Panc1 (cell line): ENCODE data around the gene CALD1. TPM values are rescaled to one million over a fixed set of nuclear protein-coding genes. Genes with fewer than 3 reads are reported as not detected.

Experiments used
- ATAC-seq: fragments of 200-7000 bp; cut with Tn5 transposase; 2 replicates; pipeline ENCODE4 v1.9.1; 2020; ENCODE audit warnings: mild to moderate bottlenecking, moderate library complexity
- BruUV-seq: library from RNA; stranded (reverse); fragments of 400-500 nt; replicated peaks from 2 replicates; lab custom pipeline; 2021; lab: Mats Ljungman, UMichigan
- CTCF ChIA-PET: fragments of 300-600 bp; sonication (Branson Sonifier 250); formaldehyde crosslinking; loops from one replicate; lab custom pipeline; 2022; ENCODE audit warnings: antibody characterized with exemption; lab: Charles Lee
- POLR2A ChIA-PET: fragments of 300-600 bp; sonication (Branson Sonifier 250); formaldehyde crosslinking; loops from one replicate; lab custom pipeline; 2022; ENCODE audit warnings: antibody characterized with exemption; lab: Charles Lee
- DNase-seq: peaks from one replicate; pipeline ENCODE4 v3.0.0-alpha.2; 2010; ENCODE audit warnings: low read depth, low spot score
- H3K27ac ChIP-seq: 2 replicates; pipeline ENCODE4 v1.5.1; 2011; ENCODE audit warnings: mild to moderate bottlenecking, low read length, inconsistent platforms
- H3K27me3 ChIP-seq: fragments of 200-500 bp; sonication (Bioruptor generic); 2 replicates; pipeline ENCODE4 v1.6.0; 2014; ENCODE audit warnings: low read length, inconsistent platforms; ENCODE audit not compliant: control insufficient read depth, insufficient read depth
- H3K36me3 ChIP-seq: fragments of 200-500 bp; sonication (Bioruptor generic); 2 replicates; pipeline ENCODE4 v1.5.1; 2014; ENCODE audit warnings: inconsistent platforms, mild to moderate bottlenecking, low read length, moderate library complexity; ENCODE audit not compliant: control insufficient read depth, insufficient read depth
- H3K4me1 ChIP-seq: 2 replicates; pipeline ENCODE4 v1.5.1; 2011; ENCODE audit warnings: inconsistent platforms, mild to moderate bottlenecking, low read length, moderate library complexity; ENCODE audit not compliant: control insufficient read depth, insufficient read depth
- H3K4me3 ChIP-seq, 2 experiments: 2 replicates each; pipeline ENCODE4 v1.5.1; 2011 to 2012; ENCODE audit warnings: low read depth in 2 of 2, low read length in 2 of 2, mild to moderate bottlenecking in 2 of 2, inconsistent platforms in 1 of 2, moderate library complexity in 1 of 2
- H3K9me3 ChIP-seq: fragments of 200-500 bp; sonication (Bioruptor generic); 2 replicates; pipeline ENCODE4 v1.5.1; 2014; ENCODE audit warnings: low read depth, mild to moderate bottlenecking, inconsistent platforms, low read length, moderate library complexity; ENCODE audit not compliant: control insufficient read depth, insufficient read depth
- CTCF ChIP-seq: fragments of 450-650 bp; IDR thresholded peaks from 2 replicates; pipeline ENCODE4 v1.5.1; 2017; ENCODE audit warnings: mild to moderate bottlenecking
- POLR2AphosphoS5 ChIP-seq: IDR thresholded peaks from 2 replicates; pipeline ENCODE4 v1.6.1; 2012; ENCODE audit warnings: mild to moderate bottlenecking, low read depth, low read length, moderate library complexity
- REST ChIP-seq, 2 experiments: IDR thresholded peaks; 2 replicates each; pipeline ENCODE4 v1.6.1; 2011 to 2012; ENCODE audit warnings: low read depth in 2 of 2, control low read depth in 1 of 2, low read length in 1 of 2, mild to moderate bottlenecking in 1 of 2, moderate library complexity in 1 of 2; ENCODE audit not compliant: insufficient read depth in 1 of 2
- SIN3A ChIP-seq: IDR thresholded peaks from 2 replicates; pipeline ENCODE4 v1.6.1; 2012; ENCODE audit warnings: low read depth, mild to moderate bottlenecking, low read length, moderate library complexity, borderline replicate concordance; ENCODE audit not compliant: insufficient read depth
- TCF7L2 ChIP-seq: IDR thresholded peaks from 2 replicates; pipeline ENCODE4 v1.6.1; 2011; ENCODE audit warnings: mild to moderate bottlenecking, low read depth, low read length, inconsistent platforms
- in situ Hi-C: cut with HindIII; loops from 2 replicates; pipeline ENCODE4 v1.10.0; 2016; ENCODE audit warnings: low sequenced_read_pairs, low pct_unique_long_range_greater_than_20kb
- intact Hi-C: fragments of 100-400 bp; cut with micrococcal nuclease; formaldehyde crosslinking; loops from one replicate; pipeline ENCODE4 v1.10.0; 2022; ENCODE audit not compliant: unreplicated experiment
- total RNA-seq: library from RNA; stranded (reverse); gene quantifications from one replicate; pipeline ENCODE4 v1.2.1, GENCODE V29; 2021; ENCODE audit not compliant: unreplicated experiment

The CALD1 gene
- total RNA-seq, 1 experiment from 2014 or later, result 9.2 TPM

DNA sequence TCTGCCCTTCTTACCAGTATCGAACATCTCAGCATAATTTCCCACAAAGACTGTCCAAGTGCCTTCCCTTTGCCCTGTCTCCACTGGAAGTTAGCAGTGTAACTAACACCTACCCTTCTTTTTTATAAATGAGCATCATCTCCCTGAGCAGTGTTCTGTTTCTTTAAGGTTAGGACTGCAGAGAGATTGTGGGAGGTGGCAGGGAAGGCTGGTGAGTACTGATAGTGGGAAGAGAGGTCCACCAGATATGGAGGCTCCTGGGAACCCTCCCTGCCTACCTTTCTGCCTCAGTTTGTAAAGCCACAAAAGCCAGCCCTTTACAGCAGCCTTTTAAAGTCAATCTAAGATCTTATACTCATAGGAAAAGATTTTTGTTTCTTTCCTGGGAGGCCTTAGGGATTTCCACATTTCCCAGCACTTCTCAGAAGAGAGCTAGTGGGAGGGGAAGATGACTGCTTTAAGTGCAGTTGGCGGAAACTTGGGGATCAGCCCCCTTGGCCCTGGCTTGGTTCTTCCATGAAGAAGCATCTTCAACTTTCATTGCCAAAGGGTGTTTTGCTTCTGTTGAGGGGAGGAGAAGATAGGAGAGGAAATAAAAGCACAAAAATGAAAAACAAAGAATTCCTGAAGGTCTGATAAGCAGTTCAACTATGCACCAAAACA is 36.6 kb upstream of the CALD1 start:
- no peaks in the 10 kb centered on the region for H3K9me3 ChIP-seq
- CTCF ChIA-PET, result no interaction called here
- POLR2A ChIA-PET, result no interaction called here
- no peaks in the 10 kb centered on the region for H3K36me3 ChIP-seq
- DNase-seq (no peak), ATAC-seq (no peak)
- H3K4me1 ChIP-seq, result no peaks in the 10 kb centered on the region
- no TSS peak for BruUV-seq
- H3K4me3 ChIP-seq, result no peak overlapping the region
- H3K27ac ChIP-seq, result no peak overlapping the region
- TF ChIP-seq REST (IDR thresholded peaks at IDR 0.05; ENCODE audit: insufficient read depth in 1 of 2, low read depth in 2 of 2, low read length in 1 of 2) (no peak), CTCF (no peak), SIN3A (no peak), POLR2AphosphoS5 (no peak), TCF7L2 (no peak)
- intact Hi-C loops (no loop called here), in situ Hi-C loops (no loop called here)
- no peaks in the 10 kb centered on the region for H3K27me3 ChIP-seq

DNA sequence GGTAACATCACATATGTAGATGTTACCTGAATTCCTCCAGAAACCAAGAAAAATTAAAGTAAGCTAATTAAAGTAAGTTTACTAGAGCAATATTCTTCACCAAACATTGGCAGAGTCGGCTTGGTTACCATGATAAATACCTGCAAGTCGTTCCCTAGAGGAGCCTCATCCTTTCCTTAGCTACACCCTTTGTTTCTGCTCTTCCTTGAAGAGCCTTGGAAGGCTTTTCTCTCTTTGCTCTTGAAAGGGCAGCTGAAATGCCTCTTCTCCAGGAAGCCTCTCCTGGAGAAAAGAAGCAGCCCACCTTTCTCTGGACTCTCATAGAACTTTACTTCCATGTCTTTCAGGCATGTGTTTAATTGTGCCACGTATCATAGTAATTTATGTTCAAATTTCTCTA is 34.9 kb upstream of the CALD1 start:
- no peak overlapping the region for H3K27ac ChIP-seq
- ChIA-PET POLR2A (interaction anchor here (0.7 kb wide), 1 partner anchor 344 kb away, joined by 5 read pairs; no protein-coding TSS in a partner anchor), CTCF (no interaction called here)
- no peaks in the 10 kb centered on the region for H3K36me3 ChIP-seq
- no peaks in the 10 kb centered on the region for H3K9me3 ChIP-seq
- no peaks in the 10 kb centered on the region for H3K27me3 ChIP-seq
- DNase-seq (no peak), ATAC-seq (no peak)
- no peaks in the 10 kb centered on the region for H3K4me1 ChIP-seq
- TF ChIP-seq CTCF (no peak), POLR2AphosphoS5 (no peak), TCF7L2 (no peak), SIN3A (no peak), REST (IDR thresholded peaks at IDR 0.05; ENCODE audit: insufficient read depth in 1 of 2, low read depth in 2 of 2, low read length in 1 of 2) (no peak)
- intact Hi-C loops, result no loop called here
- no peak overlapping the region for H3K4me3 ChIP-seq
- in situ Hi-C loops, result no loop called here
- no TSS peak for BruUV-seq
